GM12864 (cell line): ENCODE results near the gene PPP1R36.

Experiments used
- DNase-seq: peaks from one replicate; pipeline ENCODE4 v3.0.0-alpha.2; 2011; ENCODE audit warnings: low read depth
- H3K4me3 ChIP-seq: 2 replicates; pipeline ENCODE4 v1.5.1; 2011; ENCODE audit warnings: mild to moderate bottlenecking, low read depth, low read length, control low read depth
- CTCF ChIP-seq: IDR thresholded peaks from 2 replicates; pipeline ENCODE4 v1.5.1; 2011; ENCODE audit warnings: low read depth, mild to moderate bottlenecking, moderate library complexity, low read length, control low read depth, inconsistent platforms; ENCODE audit errors: missing control alignments

PPP1R36 gene

GRCh38 chr14:64549791-64550620, at the start of gene PPP1R36:
Gene PPP1R36, plus strand, starts transcription at chr14:64549961. Its CDS starts 37 bp downstream, at chr14:64549998.
- H3K4me3 ChIP-seq: no peak within 1 kb of the TSS
- no peak for DNase-seq

GRCh38 chr14:64500088-64500487, 49.7 kb upstream of the PPP1R36 start:
- TF ChIP-seq CTCF: no peak

More at GRCh38 chr14:64549791-64550620, at the start of gene PPP1R36:
- TF ChIP-seq CTCF: no peak

GRCh38 chr14:64501411-64502171, 48.2 kb upstream of the PPP1R36 start:
- H3K4me3 ChIP-seq: peak overlapping the region; percentile 70
- no peak for TF ChIP-seq CTCF
- no peak for DNase-seq

More at GRCh38 chr14:64500088-64500487, 49.7 kb upstream of the PPP1R36 start:
- no peak for DNase-seq
- H3K4me3 ChIP-seq: no peak overlapping the region; the same call in 1 of the 2 replicates

GRCh38 chr14:64502456-64502855, 47.3 kb upstream of the PPP1R36 start:
- DNase-seq: no peak
- H3K4me3 ChIP-seq: peak overlapping the region; percentile 70
- no peak for TF ChIP-seq CTCF

GRCh38 chr14:64502887-64503433, 46.8 kb upstream of the PPP1R36 start:
- H3K4me3 ChIP-seq: peak overlapping the region; percentile 70
- no peak for TF ChIP-seq CTCF
- DNase-seq: no peak

- H3K4me3 ChIP-seq: peak within 1 kb of the TSS; percentile 70
- no peak for TF ChIP-seq CTCF
- peak; percentile 89 for DNase-seq
Measured at GRCh38 chr14:64503434-64504309, 46.1 kb upstream of the PPP1R36 start, which contains the start of gene ZBTB25. Gene ZBTB25, minus strand, starts transcription at chr14:64503838. Its CDS starts 13,305 bp downstream, at chr14:64490533.
